HCT116 (cell line): ENCODE data around the gene HCN1. TPM values are rescaled to one million over a fixed set of nuclear protein-coding genes. Genes with fewer than 3 reads are reported as not detected.
A peak's percentile ranks its signal among the peaks of the same experiment; 100 is the strongest.

Source experiments
- ATAC-seq: fragments of 200-7000 bp; cut with Tn5 transposase; 2 replicates; pipeline ENCODE4 v1.9.1; 2020; ENCODE audit warnings: mild to moderate bottlenecking, moderate library complexity
- BruUV-seq: library from RNA; stranded (reverse); fragments of 400-500 nt; replicated peaks from 2 replicates; lab custom pipeline; 2021; lab: Mats Ljungman, UMichigan
- CTCF ChIA-PET: fragments of 300-600 bp; sonication (Branson Sonifier 250); formaldehyde crosslinking; loops from one replicate; lab custom pipeline; 2021; ENCODE audit warnings: antibody characterized with exemption; lab: Charles Lee
- POLR2A ChIA-PET: fragments of 300-600, 350-600 bp; sonication (Branson Sonifier 250); formaldehyde crosslinking; loops from one replicate; lab custom pipeline; 2021; ENCODE audit warnings: antibody characterized with exemption; lab: Charles Lee
- RAD21 ChIA-PET, 2 experiments: fragments of 300-600 bp; sonication (Branson Sonifier 250); formaldehyde crosslinking; loops; one replicate each; lab custom pipeline; 2023; ENCODE audit warnings: low total read pairs in 2 of 2; ENCODE audit not compliant: uncharacterized antibody in 2 of 2, unreplicated experiment in 2 of 2, low non-redundant PET in 1 of 2; lab: Charles Lee
- DNase-seq: peaks from one replicate; pipeline ENCODE4 v3.0.0-alpha.2; 2010; ENCODE audit warnings: low read depth, low spot score
- H2AFZ ChIP-seq: fragments of 200-600 bp; shearing (Covaris generic), sonication (generic); 2 replicates; pipeline ENCODE4 v1.6.1; 2017; ENCODE audit warnings: low read depth, mixed run types, mixed read lengths, antibody characterized with exemption, low read length; ENCODE audit not compliant: poor library complexity, severe bottlenecking
- H3K27ac ChIP-seq: 2 replicates; pipeline ENCODE4 v1.5.1; 2012; ENCODE audit warnings: low read depth, low read length
- H3K27me3 ChIP-seq: fragments of 200-600 bp; sonication (generic); 2 replicates; pipeline ENCODE4 v1.6.1; 2016; ENCODE audit warnings: mixed run types, low read length, mixed read lengths; ENCODE audit not compliant: insufficient read depth
- H3K36me3 ChIP-seq, 2 experiments: fragments of 200-500 bp in 1 of 2; fragments of 200-600 bp in 1 of 2; sonication (Bioruptor generic) in 1 of 2; sonication (generic) in 1 of 2; 2 replicates each; pipeline versions ENCODE4 v1.5.1 to v1.6.1; 2014 to 2016; ENCODE audit warnings: low read length in 2 of 2, inconsistent platforms in 1 of 2, mixed read lengths in 1 of 2, mixed run types in 1 of 2; ENCODE audit not compliant: insufficient read depth in 2 of 2, control insufficient read depth in 1 of 2
- H3K4me1 ChIP-seq, 2 experiments: fragments of 200-600 bp in 1 of 2; sonication (generic) in 1 of 2; 2 replicates each; pipeline versions ENCODE4 v1.5.1 to v1.6.1; 2012 to 2017; ENCODE audit warnings: low read length in 2 of 2, inconsistent platforms in 1 of 2, mild to moderate bottlenecking in 1 of 2, mixed read lengths in 1 of 2, mixed run types in 1 of 2, moderate library complexity in 1 of 2; ENCODE audit not compliant: insufficient read depth in 2 of 2, control insufficient read depth in 1 of 2
- H3K4me2 ChIP-seq: fragments of 200-600 bp; sonication (generic); 2 replicates; pipeline ENCODE4 v1.6.1; 2017; ENCODE audit warnings: mixed run types, low read length, mixed read lengths
- H3K4me3 ChIP-seq, 2 experiments: fragments of 200-600 bp in 1 of 2; sonication (generic) in 1 of 2; replicated peaks in 1 of 2; 2 replicates each; pipeline ENCODE4 v1.5.1; 2011 to 2016; ENCODE audit warnings: low read length in 2 of 2, control low read depth in 1 of 2, low read depth in 1 of 2, mild to moderate bottlenecking in 1 of 2, mixed read lengths in 1 of 2, mixed run types in 1 of 2
- H3K79me2 ChIP-seq: fragments of 200-600 bp; sonication (generic); 2 replicates; pipeline ENCODE4 v1.6.1; 2017; ENCODE audit warnings: mild to moderate bottlenecking, mixed run types, low read length, moderate library complexity, mixed read lengths; ENCODE audit not compliant: insufficient read depth
- H3K9ac ChIP-seq: fragments of 200-600 bp; sonication (generic); 2 replicates; pipeline ENCODE4 v1.6.1; 2016; ENCODE audit warnings: low read length, mixed read lengths
- H3K9me2 ChIP-seq: fragments of 200-600 bp; sonication (generic), shearing (Covaris generic); 2 replicates; pipeline ENCODE4 v1.6.1; 2017; ENCODE audit warnings: mixed run types, mild to moderate bottlenecking, moderate library complexity; ENCODE audit not compliant: insufficient read depth
- H3K9me3 ChIP-seq, 2 experiments: fragments of 200-500 bp in 1 of 2; fragments of 200-600 bp in 1 of 2; sonication (Bioruptor generic) in 1 of 2; sonication (generic) in 1 of 2; 2 replicates each; pipeline ENCODE4 v1.6.1; 2014 to 2017; ENCODE audit warnings: low read length in 2 of 2, mixed read lengths in 2 of 2, inconsistent platforms in 1 of 2, low read depth in 1 of 2, mild to moderate bottlenecking in 1 of 2, mixed run types in 1 of 2, moderate library complexity in 1 of 2; ENCODE audit not compliant: control insufficient read depth in 1 of 2, insufficient read depth in 1 of 2
- H4K20me1 ChIP-seq: fragments of 200-600 bp; sonication (generic), shearing (Covaris generic); 2 replicates; pipeline ENCODE4 v1.6.1; 2017; ENCODE audit warnings: mixed run types, mild to moderate bottlenecking, moderate library complexity; ENCODE audit not compliant: insufficient read depth
- CBX3 ChIP-seq: IDR thresholded peaks from 2 replicates; pipeline ENCODE4 v1.6.1; 2012; ENCODE audit warnings: low read depth
- CEBPB ChIP-seq: IDR thresholded peaks from 2 replicates; pipeline ENCODE4 v1.6.1; 2012; ENCODE audit warnings: low read depth
- EZH2phosphoT487 ChIP-seq: fragments of 200-600 bp; IDR thresholded peaks from 2 replicates; pipeline ENCODE4 v1.6.1; 2018; ENCODE audit warnings: antibody characterized with exemption, borderline replicate concordance
- FOSL1 ChIP-seq: IDR thresholded peaks from 2 replicates; pipeline ENCODE4 v1.6.1; 2012; ENCODE audit warnings: low read depth
- JUND ChIP-seq: IDR thresholded peaks from 2 replicates; pipeline ENCODE4 v1.6.1; 2012
- POLR2AphosphoS5 ChIP-seq: IDR thresholded peaks from 2 replicates; pipeline ENCODE4 v1.6.1; 2011; ENCODE audit warnings: mild to moderate bottlenecking, low read depth, low read length, moderate library complexity
- RAD21 ChIP-seq: IDR thresholded peaks from 2 replicates; pipeline ENCODE4 v1.6.1; 2012; ENCODE audit warnings: low read depth, mild to moderate bottlenecking
- SP1 ChIP-seq: IDR thresholded peaks from 2 replicates; pipeline ENCODE4 v1.6.1; 2012; ENCODE audit warnings: low read depth
- TCF7L2 ChIP-seq: IDR thresholded peaks from 2 replicates; pipeline ENCODE4 v1.7.0; 2011; ENCODE audit warnings: borderline replicate concordance, inconsistent platforms; ENCODE audit not compliant: insufficient read depth, insufficient read length; ENCODE audit errors: extremely low read depth
- ZFX ChIP-seq: fragments of 450-650 bp; IDR thresholded peaks from 2 replicates; pipeline ENCODE4 v1.6.1; 2017
- intact Hi-C: fragments of 100-400 bp; cut with micrococcal nuclease; formaldehyde crosslinking; loops from 2 replicates; pipeline ENCODE4 v1.10.0; 2022
- total RNA-seq: library from RNA; stranded (reverse); gene quantifications from one replicate; pipeline ENCODE4 v1.2.1, GENCODE V29; 2021; ENCODE audit not compliant: unreplicated experiment
- TF ChIP-seq, protein P1 (sequence below): IDR thresholded peaks from 2 replicates; pipeline ENCODE4 v1.6.1; 2012
- TF ChIP-seq, protein P2 (sequence below): IDR thresholded peaks from 2 replicates; pipeline ENCODE4 v1.6.1; 2011; ENCODE audit warnings: mild to moderate bottlenecking, low read length, moderate library complexity; ENCODE audit not compliant: insufficient replicate concordance; ENCODE audit errors: extremely low read depth
- TF ChIP-seq, protein P3 (sequence below): IDR thresholded peaks from 2 replicates; pipeline ENCODE4 v1.6.1; 2012

HCN1 gene
- total RNA-seq, 1 experiment from 2014 or later: 0.10 TPM

DNA sequence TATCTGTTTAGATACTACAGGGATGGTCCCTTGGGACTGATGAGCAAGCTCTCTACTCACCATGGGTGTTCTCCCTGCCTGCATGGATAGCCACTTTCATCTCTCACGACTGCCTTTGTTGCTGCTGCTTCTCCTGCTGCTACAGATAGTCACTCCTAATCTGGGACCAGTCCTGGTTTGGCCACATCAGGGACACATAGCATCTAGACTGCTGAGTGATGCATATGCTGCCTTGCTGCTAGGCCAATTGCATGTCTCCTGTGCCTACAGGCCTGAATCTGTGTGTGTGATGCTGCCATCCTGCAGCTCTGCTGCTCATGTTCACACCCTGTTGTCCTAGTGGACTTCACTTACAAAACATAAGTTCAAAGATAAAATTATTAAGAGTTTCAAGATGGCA is 297.1 kb downstream of the HCN1 start:
- no peaks in the 10 kb centered on the region for H3K9me3 ChIP-seq
- no peaks in the 10 kb centered on the region for H3K36me3 ChIP-seq
- intact Hi-C loops: no loop called here
- no peaks in the 10 kb centered on the region for H3K27me3 ChIP-seq
- H3K9me2 ChIP-seq: no peaks in the 10 kb centered on the region
- no peak overlapping the region for H3K4me2 ChIP-seq
- H3K27ac ChIP-seq: no peak overlapping the region
- no peaks in the 10 kb centered on the region; the same call in 1 of the 2 replicates for H4K20me1 ChIP-seq
- no peaks in the 10 kb centered on the region for H3K79me2 ChIP-seq
- H3K4me1 ChIP-seq: peaks cover 0 to 3% of the 10 kb centered on the region in 2 experiments; a peak in 1 of 4 replicates
- BruUV-seq: no TSS peak
- H3K9ac ChIP-seq: no peak overlapping the region
- ATAC-seq (peak; percentile 54; the same call in 1 of the 2 replicates), DNase-seq (no peak)
- ChIA-PET POLR2A (interaction anchor here (1.6 kb wide), 1 partner anchor 13 kb away, joined by 4 read pairs; no protein-coding TSS in a partner anchor), RAD21 (no interaction called here), CTCF (no interaction called here)
- H2AFZ ChIP-seq: peak overlapping the region; percentile 95
- no peak overlapping the region for H3K4me3 ChIP-seq
- TF ChIP-seq TCF7L2 (peak; percentile 28), RAD21 (no peak)

DNA sequence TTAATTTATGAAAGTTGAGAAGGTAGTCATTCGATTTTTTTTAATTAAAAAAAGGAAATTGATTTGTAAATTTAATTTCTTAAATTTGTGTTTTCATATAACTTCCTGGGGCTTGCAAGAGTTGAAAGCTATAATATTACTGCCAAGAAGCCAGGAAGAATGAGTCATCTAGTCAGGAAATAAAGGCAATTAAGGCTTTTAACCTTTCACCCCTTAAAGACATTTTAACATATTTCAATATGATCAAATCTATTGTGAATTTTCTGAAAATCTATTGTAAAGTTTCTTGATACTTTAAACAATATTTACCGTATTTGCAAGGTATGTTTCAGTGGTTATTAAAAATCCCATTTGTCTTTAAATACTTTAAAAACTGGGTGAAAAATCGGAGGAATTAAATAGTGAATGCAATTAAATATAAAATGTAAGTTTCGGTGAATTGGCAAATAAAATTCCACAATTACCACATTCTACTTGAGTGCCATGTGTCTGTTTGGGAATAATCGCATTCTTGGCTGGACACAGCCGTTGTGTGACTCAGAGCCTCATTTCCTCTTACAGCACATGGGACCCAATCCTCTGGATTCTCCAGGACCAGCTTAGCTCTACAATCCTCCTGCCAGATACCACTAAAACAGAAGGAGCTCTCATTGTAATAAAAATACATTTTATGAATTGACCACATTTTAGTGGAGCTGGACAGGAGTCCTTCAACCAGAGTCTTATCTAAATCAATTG is 310.7 kb downstream of the HCN1 start:
- H3K9me3 ChIP-seq: no peaks in the 10 kb centered on the region
- peak overlapping the region; percentile 49 for H2AFZ ChIP-seq
- ChIA-PET RAD21 (interaction anchor here in 1 of 2 experiments (0.6 to 1.8 kb wide), 2 partner anchors 136 to 347 kb away, joined by 3 to 4 read pairs; no protein-coding TSS in a partner anchor), POLR2A (interaction anchor here (0.9 to 2.1 kb wide), 3 partner anchors 10 to 135 kb away, joined by 4 to 9 read pairs (median 4); no protein-coding TSS in a partner anchor), CTCF (interaction anchor here (0.6 to 1.8 kb wide), 3 partner anchors 15 to 135 kb away, joined by 3 to 5 read pairs (median 4); no protein-coding TSS in a partner anchor)
- ATAC-seq (peak; percentile 88), DNase-seq (peak; percentile 90)
- H3K4me2 ChIP-seq: peak overlapping the region; percentile 61
- peak overlapping the region; percentile 95 for H3K27ac ChIP-seq
- H3K9ac ChIP-seq: peak overlapping the region; percentile 40
- no peaks in the 10 kb centered on the region for H3K79me2 ChIP-seq
- no TSS peak for BruUV-seq
- H3K4me1 ChIP-seq: peaks cover 34 to 43% of the 10 kb centered on the region in 2 experiments
- H4K20me1 ChIP-seq: no peaks in the 10 kb centered on the region
- no peaks in the 10 kb centered on the region for H3K27me3 ChIP-seq
- intact Hi-C loops: loop anchor here (5.0 kb wide), 1 partner anchor 508 kb away; no protein-coding TSS in a partner anchor
- no peaks in the 10 kb centered on the region for H3K9me2 ChIP-seq
- peaks cover 0 to 8% of the 10 kb centered on the region in 2 experiments; a peak in 2 of 4 replicates for H3K36me3 ChIP-seq
- peak overlapping the region in 1 of 2 experiments; percentile 21; a peak in 2 of 4 replicates for H3K4me3 ChIP-seq
- TF ChIP-seq, protein P1, sequence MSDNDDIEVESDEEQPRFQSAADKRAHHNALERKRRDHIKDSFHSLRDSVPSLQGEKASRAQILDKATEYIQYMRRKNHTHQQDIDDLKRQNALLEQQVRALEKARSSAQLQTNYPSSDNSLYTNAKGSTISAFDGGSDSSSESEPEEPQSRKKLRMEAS: peak; percentile 80
- peak; percentile 28 for TF ChIP-seq RAD21
- peak; percentile 78 for TF ChIP-seq FOSL1
- TF ChIP-seq ZFX: no peak
- no peak for TF ChIP-seq EZH2phosphoT487
- peak; percentile 53 for TF ChIP-seq JUND
- TF ChIP-seq, protein P2, sequence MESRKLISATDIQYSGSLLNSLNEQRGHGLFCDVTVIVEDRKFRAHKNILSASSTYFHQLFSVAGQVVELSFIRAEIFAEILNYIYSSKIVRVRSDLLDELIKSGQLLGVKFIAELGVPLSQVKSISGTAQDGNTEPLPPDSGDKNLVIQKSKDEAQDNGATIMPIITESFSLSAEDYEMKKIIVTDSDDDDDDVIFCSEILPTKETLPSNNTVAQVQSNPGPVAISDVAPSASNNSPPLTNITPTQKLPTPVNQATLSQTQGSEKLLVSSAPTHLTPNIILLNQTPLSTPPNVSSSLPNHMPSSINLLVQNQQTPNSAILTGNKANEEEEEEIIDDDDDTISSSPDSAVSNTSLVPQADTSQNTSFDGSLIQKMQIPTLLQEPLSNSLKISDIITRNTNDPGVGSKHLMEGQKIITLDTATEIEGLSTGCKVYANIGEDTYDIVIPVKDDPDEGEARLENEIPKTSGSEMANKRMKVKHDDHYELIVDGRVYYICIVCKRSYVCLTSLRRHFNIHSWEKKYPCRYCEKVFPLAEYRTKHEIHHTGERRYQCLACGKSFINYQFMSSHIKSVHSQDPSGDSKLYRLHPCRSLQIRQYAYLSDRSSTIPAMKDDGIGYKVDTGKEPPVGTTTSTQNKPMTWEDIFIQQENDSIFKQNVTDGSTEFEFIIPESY: no peak
- peak; percentile 60 for TF ChIP-seq CEBPB
- TF ChIP-seq SP1: peak; percentile 71
- TF ChIP-seq, protein P3, sequence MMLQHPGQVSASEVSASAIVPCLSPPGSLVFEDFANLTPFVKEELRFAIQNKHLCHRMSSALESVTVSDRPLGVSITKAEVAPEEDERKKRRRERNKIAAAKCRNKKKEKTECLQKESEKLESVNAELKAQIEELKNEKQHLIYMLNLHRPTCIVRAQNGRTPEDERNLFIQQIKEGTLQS: no peak
- TF ChIP-seq POLR2AphosphoS5: peak; percentile 50; the same call in 1 of the 2 replicates
- TF ChIP-seq CBX3: peak; percentile 72; the same call in 1 of the 2 replicates
